Activated CD8-positive, alpha-beta T cell treated with anti-CD3 and anti-CD28 coated beads for 36 hours (primary cell): ENCODE data around the gene DEFB112. TPM values are rescaled to one million over a fixed set of nuclear protein-coding genes. Genes with fewer than 3 reads are reported as not detected.
A peak's percentile ranks its signal among the peaks of the same experiment; 100 is the strongest.

Experiments
- ATAC-seq: fragments of 200-7000 bp; cut with Tn5 transposase; one replicate; pipeline ENCODE4 v1.10.0; 2021; ENCODE audit warnings: mild to moderate bottlenecking, moderate library complexity
- CTCF ChIA-PET: fragments of 350-600 bp; sonication (Branson Sonifier 250); formaldehyde crosslinking; loops from one replicate; lab custom pipeline; 2021; ENCODE audit warnings: antibody characterized with exemption; lab: Charles Lee
- POLR2A ChIA-PET: fragments of 350-600 bp; sonication (Branson Sonifier 250); formaldehyde crosslinking; loops from one replicate; lab custom pipeline; 2021; ENCODE audit warnings: antibody characterized with exemption; lab: Charles Lee
- DNase-seq: peaks from one replicate; pipeline ENCODE4 v3.0.0-alpha.2; 2020
- H3K27ac Mint-ChIP-seq: one replicate; pipeline ENCODE4 v1.8.0; 2021; ENCODE audit warnings: mild to moderate bottlenecking, mixed read lengths
- H3K27me3 Mint-ChIP-seq: one replicate; pipeline ENCODE4 v1.8.0; 2021; ENCODE audit warnings: mixed read lengths
- H3K36me3 Mint-ChIP-seq: one replicate; pipeline ENCODE4 v1.8.0; 2021; ENCODE audit warnings: low read depth, mixed read lengths
- H3K4me1 Mint-ChIP-seq: one replicate; pipeline ENCODE4 v1.8.0; 2021; ENCODE audit warnings: low read depth, mixed read lengths
- H3K4me3 Mint-ChIP-seq: one replicate; pipeline ENCODE4 v1.8.0; 2021; ENCODE audit warnings: mild to moderate bottlenecking, moderate library complexity, mixed read lengths
- H3K9me3 Mint-ChIP-seq: one replicate; pipeline ENCODE4 v1.8.0; 2021; ENCODE audit warnings: mixed read lengths
- CTCF ChIP-seq: fragments of 200-600 bp; IDR thresholded peaks from one replicate; pipeline ENCODE4 v1.8.0; 2022; ENCODE audit warnings: antibody characterized with exemption, mild to moderate bottlenecking
- intact Hi-C: fragments of 100-400 bp; cut with micrococcal nuclease; formaldehyde crosslinking; loops from one replicate; pipeline ENCODE4 v1.10.0; 2022
- total RNA-seq, 2 experiments: library from RNA; stranded (reverse); gene quantifications; one replicate each; pipeline ENCODE4 v1.2.3, GENCODE V29; 2021

The DEFB112 gene
- total RNA-seq, 2 experiments from 2014 or later: not detected

GRCh38 chr6:50047026-50047425 is 2.7 kb downstream of the DEFB112 start:
- DNase-seq (no peak), ATAC-seq (no peak)
- H3K36me3 Mint-ChIP-seq: no peaks in the 10 kb centered on the region
- no peaks in the 10 kb centered on the region for H3K27me3 Mint-ChIP-seq
- no peaks in the 10 kb centered on the region for H3K9me3 Mint-ChIP-seq
- H3K4me3 Mint-ChIP-seq: no peak overlapping the region
- no peak for TF ChIP-seq CTCF
- ChIA-PET CTCF (no interaction called here), POLR2A (no interaction called here)
- H3K4me1 Mint-ChIP-seq: no peaks in the 10 kb centered on the region
- H3K27ac Mint-ChIP-seq: no peak overlapping the region
- intact Hi-C loops: no loop called here

- no peak overlapping the region for H3K27ac Mint-ChIP-seq
- H3K4me1 Mint-ChIP-seq: no peaks in the 10 kb centered on the region
- peaks cover 13% of the 10 kb centered on the region for H3K9me3 Mint-ChIP-seq
- H3K27me3 Mint-ChIP-seq: no peaks in the 10 kb centered on the region
- intact Hi-C loops: no loop called here
- no peak overlapping the region for H3K4me3 Mint-ChIP-seq
- DNase-seq: no peak
- CTCF ChIA-PET: no interaction called here
- POLR2A ChIA-PET: no interaction called here
- peak; percentile 17 for TF ChIP-seq CTCF
- ATAC-seq: no peak
- no peaks in the 10 kb centered on the region for H3K36me3 Mint-ChIP-seq
These were observed 18.8 kb downstream of the DEFB112 start for GRCh38 chr6:50030777-50031562.

GRCh38 chr6:50030350-50030749 is 19.4 kb downstream of the DEFB112 start:
- Mint-ChIP-seq H3K27me3 (no peaks in the 10 kb centered on the region), H3K4me3 (no peak overlapping the region), H3K4me1 (no peaks in the 10 kb centered on the region), H3K27ac (no peak overlapping the region), H3K9me3 (peaks cover 13% of the 10 kb centered on the region), H3K36me3 (no peaks in the 10 kb centered on the region)
- ChIA-PET POLR2A (no interaction called here), CTCF (no interaction called here)
- DNase-seq: no peak
- TF ChIP-seq CTCF: no peak
- ATAC-seq: no peak
- intact Hi-C loops: no loop called here

- no peaks in the 10 kb centered on the region for H3K36me3 Mint-ChIP-seq
- no peak overlapping the region for H3K27ac Mint-ChIP-seq
- intact Hi-C loops: no loop called here
- CTCF ChIA-PET: no interaction called here
- DNase-seq (no peak), ATAC-seq (no peak)
- no peak overlapping the region for H3K4me3 Mint-ChIP-seq
- POLR2A ChIA-PET: no interaction called here
- H3K27me3 Mint-ChIP-seq: no peaks in the 10 kb centered on the region
- no peak for TF ChIP-seq CTCF
- H3K9me3 Mint-ChIP-seq: peaks cover 5% of the 10 kb centered on the region
- H3K4me1 Mint-ChIP-seq: no peaks in the 10 kb centered on the region
These were observed 24.5 kb downstream of the DEFB112 start for GRCh38 chr6:50025258-50025657.

GRCh38 chr6:50021894-50022293 is 27.8 kb downstream of the DEFB112 start, which contains the start of gene DEFB110:
DEFB110 (minus strand) TSS chr6:50021994; CDS start chr6:50021935, 59 bp downstream.
- Mint-ChIP-seq H3K4me1 (no peaks in the 10 kb centered on the region), H3K27ac (no peak within 1 kb of the TSS), H3K27me3 (no peaks in the 10 kb centered on the region), H3K4me3 (no peak within 1 kb of the TSS), H3K36me3 (no peaks in the 10 kb centered on the region), H3K9me3 (peaks cover 2% of the 10 kb centered on the region)
- no peak for ATAC-seq
- DNase-seq: no peak
- CTCF ChIA-PET: no interaction called here
- intact Hi-C loops: no loop called here
- TF ChIP-seq CTCF: no peak
- POLR2A ChIA-PET: no interaction called here
